ENCODE results near the gene HDAC4.

HDAC4 gene

DNA sequence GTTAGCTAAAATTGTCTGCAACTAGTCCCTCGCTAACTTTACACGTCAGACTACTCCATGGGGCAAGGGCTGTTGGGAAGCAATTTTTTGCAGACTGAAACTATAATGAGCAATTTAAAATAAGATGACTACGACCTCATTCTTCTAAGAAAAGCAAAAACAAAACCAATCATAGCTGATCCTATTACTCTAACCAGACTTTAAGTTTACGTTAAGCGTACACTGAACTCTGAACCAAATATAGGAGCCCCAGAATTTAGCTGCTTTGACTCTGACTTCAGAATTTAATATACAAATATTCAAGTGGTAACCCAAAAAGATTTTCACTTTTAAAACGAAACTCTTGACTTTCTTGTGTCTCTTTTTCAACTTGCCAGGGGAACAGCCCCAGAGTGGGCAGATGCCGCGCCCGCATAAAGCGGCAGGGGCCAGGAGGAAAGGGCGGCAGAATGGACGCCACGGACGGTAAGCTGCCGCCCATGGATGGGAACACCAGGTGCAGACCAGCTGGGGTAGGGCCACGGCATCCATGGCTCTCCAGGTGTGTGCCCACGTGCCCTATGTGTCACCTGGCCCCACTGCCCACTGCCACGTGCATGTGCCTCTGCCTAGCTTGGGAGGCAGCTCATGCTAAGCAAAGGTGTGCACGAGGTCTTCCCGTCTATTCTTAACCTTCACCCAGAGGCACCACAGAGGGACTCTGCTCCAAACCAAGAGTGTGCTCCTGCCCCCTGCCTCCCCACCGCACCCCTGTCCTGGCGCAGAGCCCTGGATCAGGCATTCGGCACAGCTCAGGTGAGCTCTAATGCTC, 217.6 kb downstream of the HDAC4 start:
- H3K79me2 ChIP-seq (ENCODE audit: insufficient read depth, low read length) = no peaks in the 10 kb centered on the region
- no peaks in the 10 kb centered on the region for H3K36me3 ChIP-seq (ENCODE audit: insufficient read depth, low read length)
- H3K9me2 ChIP-seq (ENCODE audit: low read depth, low read length) = no peaks in the 10 kb centered on the region
- no peaks in the 10 kb centered on the region for H4K20me1 ChIP-seq (ENCODE audit: insufficient read depth, low read length)
- no peak overlapping the region for H3K9ac ChIP-seq (ENCODE audit: low read length)
- H3K9me3 ChIP-seq (ENCODE audit: low read length) = no peaks in the 10 kb centered on the region
- H3K4me1 ChIP-seq (ENCODE audit: insufficient read depth, low read length, severe bottlenecking) = no peaks in the 10 kb centered on the region
- no peak overlapping the region for H3K4me2 ChIP-seq (ENCODE audit: low read length)
- H3K27me3 ChIP-seq (ENCODE audit: insufficient read depth, low read length) = no peaks in the 10 kb centered on the region
- TF ChIP-seq, protein P1, sequence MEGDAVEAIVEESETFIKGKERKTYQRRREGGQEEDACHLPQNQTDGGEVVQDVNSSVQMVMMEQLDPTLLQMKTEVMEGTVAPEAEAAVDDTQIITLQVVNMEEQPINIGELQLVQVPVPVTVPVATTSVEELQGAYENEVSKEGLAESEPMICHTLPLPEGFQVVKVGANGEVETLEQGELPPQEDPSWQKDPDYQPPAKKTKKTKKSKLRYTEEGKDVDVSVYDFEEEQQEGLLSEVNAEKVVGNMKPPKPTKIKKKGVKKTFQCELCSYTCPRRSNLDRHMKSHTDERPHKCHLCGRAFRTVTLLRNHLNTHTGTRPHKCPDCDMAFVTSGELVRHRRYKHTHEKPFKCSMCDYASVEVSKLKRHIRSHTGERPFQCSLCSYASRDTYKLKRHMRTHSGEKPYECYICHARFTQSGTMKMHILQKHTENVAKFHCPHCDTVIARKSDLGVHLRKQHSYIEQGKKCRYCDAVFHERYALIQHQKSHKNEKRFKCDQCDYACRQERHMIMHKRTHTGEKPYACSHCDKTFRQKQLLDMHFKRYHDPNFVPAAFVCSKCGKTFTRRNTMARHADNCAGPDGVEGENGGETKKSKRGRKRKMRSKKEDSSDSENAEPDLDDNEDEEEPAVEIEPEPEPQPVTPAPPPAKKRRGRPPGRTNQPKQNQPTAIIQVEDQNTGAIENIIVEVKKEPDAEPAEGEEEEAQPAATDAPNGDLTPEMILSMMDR (IDR thresholded peaks at IDR 0.05; ENCODE audit: low read length) = no peak
- TF ChIP-seq EZH2 (IDR thresholded peaks at IDR 0.05; ENCODE audit: borderline replicate concordance, low read length) = no peak
- H3K4me3 ChIP-seq (ENCODE audit: low read depth, low read length, poor library complexity, severe bottlenecking) = no peak overlapping the region
- H2AFZ ChIP-seq (ENCODE audit: low read length) = no peak overlapping the region
- no peaks in the 10 kb centered on the region for H3F3A ChIP-seq (ENCODE audit: insufficient read depth, low read length)
- H3K27ac ChIP-seq (ENCODE audit: low read depth, low read length, poor library complexity, severe bottlenecking) = no peak overlapping the region

- TF ChIP-seq, protein P1 (IDR thresholded peaks at IDR 0.05; ENCODE audit: low read length) = no peak
- no peak for TF ChIP-seq EZH2 (IDR thresholded peaks at IDR 0.05; ENCODE audit: borderline replicate concordance, low read length)
- Histone ChIP-seq H3K4me2 (ENCODE audit: low read length) (no peak overlapping the region), H4K20me1 (ENCODE audit: insufficient read depth, low read length) (no peaks in the 10 kb centered on the region), H3K9me2 (ENCODE audit: low read depth, low read length) (no peaks in the 10 kb centered on the region), H2AFZ (ENCODE audit: low read length) (no peak overlapping the region), H3K36me3 (ENCODE audit: insufficient read depth, low read length) (no peaks in the 10 kb centered on the region), H3K79me2 (ENCODE audit: insufficient read depth, low read length) (no peaks in the 10 kb centered on the region), H3K27ac (ENCODE audit: low read depth, low read length, poor library complexity, severe bottlenecking) (no peak overlapping the region), H3K27me3 (ENCODE audit: insufficient read depth, low read length) (no peaks in the 10 kb centered on the region), H3F3A (ENCODE audit: insufficient read depth, low read length) (no peaks in the 10 kb centered on the region), H3K4me3 (ENCODE audit: low read depth, low read length, poor library complexity, severe bottlenecking) (no peak overlapping the region), H3K4me1 (ENCODE audit: insufficient read depth, low read length, severe bottlenecking) (no peaks in the 10 kb centered on the region), H3K9ac (ENCODE audit: low read length) (no peak overlapping the region), H3K9me3 (ENCODE audit: low read length) (no peaks in the 10 kb centered on the region)
Measured at GRCh38 chr2:239181903-239182581, 218.8 kb downstream of the HDAC4 start.

- Histone ChIP-seq H3K9ac (ENCODE audit: low read length) (no peak overlapping the region), H3F3A (ENCODE audit: insufficient read depth, low read length) (no peaks in the 10 kb centered on the region), H3K4me3 (ENCODE audit: low read depth, low read length, poor library complexity, severe bottlenecking) (no peak overlapping the region), H2AFZ (ENCODE audit: low read length) (no peak overlapping the region), H3K9me2 (ENCODE audit: low read depth, low read length) (no peaks in the 10 kb centered on the region), H3K27me3 (ENCODE audit: insufficient read depth, low read length) (no peaks in the 10 kb centered on the region), H3K27ac (ENCODE audit: low read depth, low read length, poor library complexity, severe bottlenecking) (no peak overlapping the region), H3K79me2 (ENCODE audit: insufficient read depth, low read length) (no peaks in the 10 kb centered on the region), H3K4me2 (ENCODE audit: low read length) (no peak overlapping the region), H3K36me3 (ENCODE audit: insufficient read depth, low read length) (no peaks in the 10 kb centered on the region), H4K20me1 (ENCODE audit: insufficient read depth, low read length) (no peaks in the 10 kb centered on the region), H3K4me1 (ENCODE audit: insufficient read depth, low read length, severe bottlenecking) (no peaks in the 10 kb centered on the region), H3K9me3 (ENCODE audit: low read length) (no peaks in the 10 kb centered on the region)
- TF ChIP-seq, protein P1 (IDR thresholded peaks at IDR 0.05; ENCODE audit: low read length) = no peak
- no peak for TF ChIP-seq EZH2 (IDR thresholded peaks at IDR 0.05; ENCODE audit: borderline replicate concordance, low read length)
Measured at GRCh38 chr2:239181074-239181902, 219.5 kb downstream of the HDAC4 start.
